Stimulated activated CD4-positive, alpha-beta T cell treated with anti-CD3 and anti-CD28 coated beads, Interleukin-15, amount 100 ng/mL, for 1 hour (primary cell): ENCODE results near the gene MCOLN3.
A peak's percentile ranks its signal among the peaks of the same experiment; 100 is the strongest.

Source experiments
- DNase-seq, 2 donors: peaks; one replicate each; pipeline ENCODE4 v3.0.0-alpha.2; 2020; ENCODE audit warnings: low read depth in 1 of 2, low spot score in 1 of 2

Gene MCOLN3

GRCh38 chr1:85048296-85049064, at the start of gene MCOLN3:
MCOLN3 (minus strand) TSS chr1:85048500; CDS start chr1:85045360, 3,140 bp downstream.
- peak in 1 of 2 donors; percentile 30 for DNase-seq

GRCh38 chr1:85093644-85094043, 45.3 kb upstream of the MCOLN3 start:
- DNase-seq, result no peak

GRCh38 chr1:85091671-85092280, 43.5 kb upstream of the MCOLN3 start:
- DNase-seq, result no peak

- no peak for DNase-seq
These were observed 41.9 kb upstream of the MCOLN3 start for GRCh38 chr1:85090225-85090624.

GRCh38 chr1:85089203-85089602, 40.9 kb upstream of the MCOLN3 start:
- no peak for DNase-seq

GRCh38 chr1:85088408-85088784, 40.1 kb upstream of the MCOLN3 start:
- DNase-seq, result no peak

GRCh38 chr1:85087659-85088407, 39.5 kb upstream of the MCOLN3 start:
- DNase-seq, result no peak

GRCh38 chr1:85085417-85085816, 37.1 kb upstream of the MCOLN3 start:
- DNase-seq, result no peak

- no peak for DNase-seq
These were observed 30.6 kb upstream of the MCOLN3 start for GRCh38 chr1:85078903-85079302.

- no peak for DNase-seq
These were observed 26.2 kb upstream of the MCOLN3 start for GRCh38 chr1:85074365-85074964.

- no peak for DNase-seq
These were observed 22.7 kb upstream of the MCOLN3 start for GRCh38 chr1:85070972-85071492.

GRCh38 chr1:85068846-85069245, 20.5 kb upstream of the MCOLN3 start:
- DNase-seq, result no peak

- no peak for DNase-seq
These were observed 17.2 kb upstream of the MCOLN3 start for GRCh38 chr1:85065550-85065949.

GRCh38 chr1:85062425-85063026, 14.2 kb upstream of the MCOLN3 start:
- DNase-seq, result no peak

- DNase-seq, result peak; percentile 44 to 61
These were observed 13.6 kb upstream of the MCOLN3 start for GRCh38 chr1:85061711-85062424.

GRCh38 chr1:85060038-85060437, 11.7 kb upstream of the MCOLN3 start:
- no peak for DNase-seq

GRCh38 chr1:85059563-85059962, 11.3 kb upstream of the MCOLN3 start:
- no peak for DNase-seq

- no peak for DNase-seq
These were observed 10.5 kb upstream of the MCOLN3 start for GRCh38 chr1:85058786-85059185.

GRCh38 chr1:85058311-85058710, 10.0 kb upstream of the MCOLN3 start:
- DNase-seq, result no peak

- no peak for DNase-seq
These were observed 6.4 kb upstream of the MCOLN3 start for GRCh38 chr1:85054664-85055063.
